Activated naive CD8-positive, alpha-beta T cell treated with anti-CD3 and anti-CD28 coated beads, Interleukin-2, amount 50 U/mL, for 16 hours (primary cell): Measurements from ENCODE around the gene PPARD.
"Not testable (repeated sequence)": the region's sequence is repeated elsewhere in the genome, so short reads cannot be mapped to it uniquely, and the experiment has no call there.

Experiments used
- DNase-seq: peaks from one replicate; pipeline ENCODE4 v3.0.0-alpha.2; 2020; ENCODE audit warnings: low read depth, low spot score

Gene PPARD

GRCh38 chr6:35381132-35381531, 38.8 kb downstream of the PPARD start:
- DNase-seq: no peak

GRCh38 chr6:35382015-35382414, 39.7 kb downstream of the PPARD start:
- no peak for DNase-seq

GRCh38 chr6:35385457-35386202, 43.3 kb downstream of the PPARD start:
- DNase-seq: no peak

- DNase-seq: no peak
Observed at GRCh38 chr6:35386989-35387388, 44.6 kb downstream of the PPARD start.

- DNase-seq: no peak
Observed at GRCh38 chr6:35388030-35388429, 45.7 kb downstream of the PPARD start.

- DNase-seq: no peak
Observed at GRCh38 chr6:35388772-35389352, 46.5 kb downstream of the PPARD start.

- not testable (repeated sequence) for DNase-seq
Observed at GRCh38 chr6:35389386-35389785, 47.0 kb downstream of the PPARD start.

GRCh38 chr6:35391240-35391968, 49.0 kb downstream of the PPARD start:
- no peak for DNase-seq

- DNase-seq: no peak
Observed at GRCh38 chr6:35392111-35392702, 49.8 kb downstream of the PPARD start.

GRCh38 chr6:35392773-35393672, 50.7 kb downstream of the PPARD start:
- no peak for DNase-seq

GRCh38 chr6:35396991-35397390, 54.6 kb downstream of the PPARD start:
- DNase-seq: no peak

- no peak for DNase-seq
Observed at GRCh38 chr6:35397806-35398418, 55.6 kb downstream of the PPARD start.

GRCh38 chr6:35398526-35398925, 56.2 kb downstream of the PPARD start:
- no peak for DNase-seq

GRCh38 chr6:35400111-35400510, 57.8 kb downstream of the PPARD start:
- DNase-seq: no peak

- DNase-seq: no peak
Observed at GRCh38 chr6:35400901-35401311, 58.5 kb downstream of the PPARD start.

- DNase-seq: no peak
Observed at GRCh38 chr6:35401514-35401913, 59.2 kb downstream of the PPARD start.

GRCh38 chr6:35402136-35402855, 59.9 kb downstream of the PPARD start:
- no peak for DNase-seq

- no peak for DNase-seq
Observed at GRCh38 chr6:35402856-35403191, 60.5 kb downstream of the PPARD start.

- DNase-seq: no peak
Observed at GRCh38 chr6:35403544-35404442, 61.4 kb downstream of the PPARD start.
